Body of pancreas (tissue), 4 donors: Measurements from ENCODE around the gene CNOT1.

Source experiments
- CTCF ChIP-seq, 7 experiments: fragments of 450-650 bp in 4 of 7; fragments of 200-600 bp in 3 of 7; sonication (generic) in 3 of 7; IDR thresholded peaks; one replicate each; pipeline ENCODE4 v1.5.1; 2016 to 2019; ENCODE audit warnings: antibody characterized with exemption in 7 of 7
- POLR2A ChIP-seq, 3 donors: fragments of 450-650 bp; IDR thresholded peaks; one replicate each; pipeline ENCODE4 v1.6.1; 2016; ENCODE audit warnings: antibody characterized with exemption in 3 of 3, mild to moderate bottlenecking in 2 of 3

- TF ChIP-seq CTCF (IDR thresholded peaks at IDR 0.05) (no peak), POLR2A (IDR thresholded peaks at IDR 0.05) (no peak)
Observed at GRCh38 chr16:58647107-58647506, 17.5 kb upstream of the CNOT1 start.
